ENCODE results near the gene CENATAC.
"Not testable (repeated sequence)": the region's sequence is repeated elsewhere in the genome, so short reads cannot be mapped to it uniquely, and the experiment has no call there.

The CENATAC gene

GRCh38 chr11:118975771-118976709 lies 21.9 kb upstream of the CENATAC start:
- no peak for TF ChIP-seq CTCF (IDR thresholded peaks at IDR 0.05; ENCODE audit: low read depth, low read length)
- H3K4me3 ChIP-seq (ENCODE audit: low read depth, low read length): no peak overlapping the region
- peak; percentile 54 for DNase-seq (ENCODE audit: low read depth, low spot score)
- in situ Hi-C loops (cut with HindIII; ENCODE audit: low sequenced_read_pairs): no loop called here

GRCh38 chr11:118979434-118979833 lies 18.5 kb upstream of the CENATAC start:
- no peak overlapping the region for H3K4me3 ChIP-seq (ENCODE audit: low read depth, low read length)
- TF ChIP-seq CTCF (IDR thresholded peaks at IDR 0.05; ENCODE audit: low read depth, low read length): no peak
- in situ Hi-C loops (cut with HindIII; ENCODE audit: low sequenced_read_pairs): no loop called here
- DNase-seq (ENCODE audit: low read depth, low spot score): no peak

GRCh38 chr11:118980191-118980881 lies 17.6 kb upstream of the CENATAC start:
- no peak for TF ChIP-seq CTCF (IDR thresholded peaks at IDR 0.05; ENCODE audit: low read depth, low read length)
- no peak for DNase-seq (ENCODE audit: low read depth, low spot score)
- in situ Hi-C loops (cut with HindIII; ENCODE audit: low sequenced_read_pairs): no loop called here
- no peak overlapping the region for H3K4me3 ChIP-seq (ENCODE audit: low read depth, low read length)

GRCh38 chr11:118984337-118984736 lies 13.6 kb upstream of the CENATAC start:
- in situ Hi-C loops (cut with HindIII; ENCODE audit: low sequenced_read_pairs): not testable (repeated sequence)

GRCh38 chr11:118984825-118985224 lies 13.1 kb upstream of the CENATAC start:
- H3K4me3 ChIP-seq (ENCODE audit: low read depth, low read length): no peak overlapping the region
- TF ChIP-seq CTCF (IDR thresholded peaks at IDR 0.05; ENCODE audit: low read depth, low read length): no peak
- DNase-seq (ENCODE audit: low read depth, low spot score): no peak
- in situ Hi-C loops (cut with HindIII; ENCODE audit: low sequenced_read_pairs): no loop called here

More at GRCh38 chr11:118984337-118984736, 13.6 kb upstream of the CENATAC start:
- not testable (repeated sequence) for DNase-seq (ENCODE audit: low read depth, low spot score); H3K4me3 ChIP-seq (ENCODE audit: low read depth, low read length)

GRCh38 chr11:118988280-118988679 lies 9.7 kb upstream of the CENATAC start:
- no peak for DNase-seq (ENCODE audit: low read depth, low spot score)
- in situ Hi-C loops (cut with HindIII; ENCODE audit: low sequenced_read_pairs): no loop called here
- no peak overlapping the region for H3K4me3 ChIP-seq (ENCODE audit: low read depth, low read length)
- no peak for TF ChIP-seq CTCF (IDR thresholded peaks at IDR 0.05; ENCODE audit: low read depth, low read length)

GRCh38 chr11:118991486-118992038 lies 6.4 kb upstream of the CENATAC start:
- in situ Hi-C loops (cut with HindIII; ENCODE audit: low sequenced_read_pairs); DNase-seq (ENCODE audit: low read depth, low spot score); H3K4me3 ChIP-seq (ENCODE audit: low read depth, low read length): not testable (repeated sequence)

Data from astrocyte of the spinal cord (primary cell).